RPMI7951 (cell line): ENCODE data around the gene SLC9A3. TPM values are rescaled to one million over a fixed set of nuclear protein-coding genes. Genes with fewer than 3 reads are reported as not detected.
"Not testable (repeated sequence)": the region's sequence is repeated elsewhere in the genome, so short reads cannot be mapped to it uniquely, and the experiment has no call there.

ENCODE experiments used
- DNase-seq: peaks from one replicate; pipeline ENCODE4 v3.0.0-alpha.2; 2012; ENCODE audit warnings: low read depth
- total RNA-seq: library from RNA; depleted of rRNA; stranded (reverse); fragments of >200 nt; shearing (Covaris generic); gene quantifications from 2 replicates; pipeline ENCODE4 v1.2.3, GENCODE V29; 2014; rRNA removed

Gene SLC9A3
- 0.84 and 0.88 TPM in 2 replicates for total RNA-seq

DNA sequence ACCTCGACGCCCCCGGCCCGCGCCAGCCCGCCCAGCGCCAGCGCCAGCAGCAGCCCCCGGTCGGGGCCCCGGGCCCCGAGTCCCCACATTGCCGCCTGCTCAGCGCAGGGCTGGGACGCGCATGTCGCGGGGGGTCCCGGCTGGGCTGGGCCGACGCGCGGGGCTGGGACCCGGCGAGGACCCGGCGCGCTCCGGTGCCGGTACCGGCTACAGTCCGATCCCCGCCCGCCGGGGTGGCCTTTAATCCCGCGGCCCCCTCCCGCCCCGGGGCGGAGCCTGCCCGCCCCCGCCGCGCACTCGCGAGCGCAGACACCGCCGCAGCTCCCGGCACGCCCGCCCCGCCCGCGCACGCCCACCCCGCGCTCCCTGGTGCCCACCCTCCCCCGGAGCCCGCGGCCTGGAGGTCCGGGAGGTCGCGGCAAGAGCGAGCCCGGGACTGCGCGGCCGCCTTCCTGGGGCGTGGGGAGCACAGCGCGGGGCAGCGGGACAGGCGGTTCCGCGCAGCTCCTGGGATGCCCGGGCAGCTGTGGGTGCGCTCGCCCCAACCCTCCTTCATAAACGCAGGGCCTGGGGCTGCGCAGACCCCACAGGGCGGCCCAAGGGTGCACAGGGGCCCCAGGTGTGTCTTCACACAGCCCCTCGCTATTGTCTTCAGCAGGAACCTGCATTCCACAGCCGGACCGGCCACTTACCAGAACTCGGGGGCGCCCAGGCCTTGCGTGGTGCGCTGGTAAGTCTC lies at the start of gene SLC9A3:
SLC9A3 (minus strand) TSS at position 216 of the 739 bp plus-strand sequence.
- no peak for DNase-seq

DNA sequence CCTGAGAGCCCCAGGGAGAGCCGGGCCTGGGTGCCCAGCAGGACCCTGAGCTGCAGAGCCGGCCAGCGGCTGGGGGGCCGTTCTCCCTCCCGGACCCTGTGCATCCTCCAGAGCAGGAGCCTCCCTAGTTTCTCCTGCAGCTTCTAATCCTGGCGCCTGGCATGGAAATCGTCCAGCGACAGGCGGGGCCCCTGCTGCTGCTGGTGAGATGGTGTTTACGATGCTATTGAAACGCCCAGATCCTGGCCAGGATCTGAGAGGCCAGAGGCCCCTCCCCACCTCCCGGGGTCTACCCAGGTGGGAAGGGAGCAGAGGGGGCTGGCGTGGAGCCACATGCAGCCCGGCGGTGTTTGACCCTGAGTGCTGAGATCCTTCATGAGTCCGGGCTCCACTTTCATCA lies 49.7 kb upstream of the SLC9A3 start:
- no peak for DNase-seq

DNA sequence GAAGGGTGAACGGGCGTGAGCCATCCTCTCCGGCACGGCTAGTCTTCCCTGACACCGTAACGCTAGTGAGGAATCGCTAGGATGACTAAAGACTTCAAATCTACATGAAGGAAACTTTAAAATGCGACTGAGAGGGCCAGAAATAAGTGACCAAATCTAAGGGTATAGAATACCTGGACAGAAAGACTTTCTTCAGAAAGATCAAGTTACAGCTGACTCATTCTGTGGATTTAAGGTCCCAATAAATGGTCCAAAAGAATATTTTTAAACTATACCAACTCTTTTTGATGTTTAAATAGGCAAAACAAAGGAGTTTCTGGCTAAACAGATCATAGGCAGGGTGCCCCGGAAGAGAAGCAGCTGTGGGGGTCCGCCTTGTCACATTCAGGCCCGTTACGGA lies 49.0 kb upstream of the SLC9A3 start:
- no peak for DNase-seq

DNA sequence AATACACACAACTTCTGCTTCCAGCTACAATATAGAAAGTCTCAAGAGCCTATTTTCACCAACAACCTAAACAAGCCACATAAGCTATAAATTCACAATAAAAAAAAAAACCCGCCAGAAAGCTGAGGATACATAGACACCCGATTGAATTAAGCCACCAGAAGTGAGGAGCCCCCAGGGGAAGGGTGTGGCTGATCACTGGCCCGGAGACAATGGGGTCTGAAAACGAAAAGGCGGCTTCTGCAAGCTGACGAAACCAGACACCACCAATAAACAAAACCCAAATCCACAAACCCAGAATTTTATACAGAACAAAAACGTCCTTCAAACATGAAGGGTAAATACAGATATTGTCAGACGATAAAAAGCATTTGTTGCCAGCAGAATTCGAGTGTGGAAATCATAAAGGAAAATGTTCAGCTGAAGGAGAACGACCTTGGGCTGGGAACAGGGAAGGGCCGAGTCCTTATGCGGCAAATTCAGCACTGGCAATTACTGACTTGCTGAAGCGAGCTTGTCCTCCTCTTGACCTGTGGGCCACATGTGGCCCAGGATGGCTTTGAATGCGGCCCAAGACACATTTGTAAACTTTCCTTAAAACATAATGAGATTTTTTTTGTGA lies 48.3 kb upstream of the SLC9A3 start:
- no peak for DNase-seq

DNA sequence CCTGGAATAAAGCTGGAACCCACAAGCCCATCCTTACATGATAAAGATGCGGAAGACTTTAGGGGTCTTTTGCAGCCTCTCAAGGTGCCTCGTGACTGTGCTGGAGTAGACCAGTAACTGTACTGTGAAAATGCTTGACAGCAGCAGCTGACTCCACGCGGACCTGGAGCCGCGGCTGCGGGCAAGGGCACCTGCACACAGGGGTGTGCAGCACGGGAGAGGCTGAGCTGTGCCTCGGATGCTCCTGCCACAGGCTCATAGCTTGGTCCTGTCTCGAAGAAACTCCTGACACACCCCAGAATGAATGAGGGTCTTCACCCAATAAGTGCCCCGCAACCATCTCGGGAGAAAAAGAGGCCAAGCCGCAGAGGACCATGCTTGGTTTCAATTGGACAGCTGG lies 47.5 kb upstream of the SLC9A3 start:
- no peak for DNase-seq

DNA sequence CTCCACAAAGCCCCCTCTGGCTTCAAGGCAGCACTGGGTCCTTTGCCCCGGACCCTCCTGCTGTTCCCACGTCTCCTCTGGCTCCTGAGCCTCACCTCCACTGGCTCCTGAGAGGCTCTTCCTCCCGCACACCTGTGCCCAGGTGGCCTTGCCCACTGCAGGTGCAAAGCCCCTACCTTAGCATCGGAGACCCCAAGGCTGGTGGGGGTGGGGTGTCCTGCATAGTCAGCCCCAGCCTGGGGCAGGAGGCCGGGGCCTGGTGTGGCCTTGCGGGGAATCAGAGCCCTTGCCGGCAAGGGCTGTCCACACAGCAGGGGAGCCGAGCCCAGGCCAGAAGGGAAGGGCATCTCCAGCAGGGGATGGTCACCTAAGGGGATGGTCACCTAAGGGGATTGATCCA lies 46.6 kb upstream of the SLC9A3 start:
- DNase-seq = no peak

DNA sequence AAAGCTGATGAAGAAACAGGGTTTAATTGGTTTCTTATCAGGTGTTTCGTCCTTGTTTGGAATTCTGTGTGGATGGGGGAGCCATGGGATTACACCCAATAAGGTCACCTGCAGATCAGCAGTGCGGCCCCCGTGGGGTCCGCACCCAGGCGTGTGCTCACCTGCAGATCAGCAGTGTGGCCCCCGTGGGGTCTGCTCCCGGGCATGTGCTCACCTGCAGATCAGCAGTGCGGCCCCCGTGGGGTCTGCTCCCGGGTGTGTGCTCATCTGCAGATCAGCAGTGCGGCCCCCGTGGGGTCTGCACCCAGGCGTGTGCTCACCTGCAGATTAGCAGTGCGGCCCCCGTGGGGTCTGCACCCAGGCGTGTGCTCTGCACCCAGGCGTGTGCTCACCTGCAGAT lies 46.2 kb upstream of the SLC9A3 start:
- DNase-seq = no peak

DNA sequence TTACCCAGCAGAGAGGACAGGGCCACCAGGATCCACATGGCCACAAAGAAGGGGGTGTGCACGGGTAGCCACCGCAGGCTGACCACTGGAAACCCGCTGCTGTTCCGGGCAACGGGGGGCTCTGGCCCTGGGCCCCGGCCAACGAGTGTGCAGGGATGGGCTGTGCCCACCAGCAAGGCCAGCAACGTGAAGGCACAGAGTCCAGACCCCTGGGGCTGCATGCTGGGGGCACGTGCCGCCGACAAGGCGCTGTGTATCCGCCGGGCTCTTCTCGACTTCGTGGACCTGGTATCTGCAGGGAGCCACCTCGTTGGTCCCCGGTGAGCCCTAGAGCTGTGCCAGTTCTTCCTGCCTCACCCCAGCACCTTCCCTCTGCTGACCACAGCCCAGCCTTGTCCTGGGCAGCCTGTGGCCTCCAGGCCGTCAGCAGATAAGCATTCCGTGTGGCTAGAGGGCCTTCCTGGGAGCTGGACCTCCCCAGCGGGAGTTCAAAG lies 45.7 kb upstream of the SLC9A3 start:
- DNase-seq = no peak

DNA sequence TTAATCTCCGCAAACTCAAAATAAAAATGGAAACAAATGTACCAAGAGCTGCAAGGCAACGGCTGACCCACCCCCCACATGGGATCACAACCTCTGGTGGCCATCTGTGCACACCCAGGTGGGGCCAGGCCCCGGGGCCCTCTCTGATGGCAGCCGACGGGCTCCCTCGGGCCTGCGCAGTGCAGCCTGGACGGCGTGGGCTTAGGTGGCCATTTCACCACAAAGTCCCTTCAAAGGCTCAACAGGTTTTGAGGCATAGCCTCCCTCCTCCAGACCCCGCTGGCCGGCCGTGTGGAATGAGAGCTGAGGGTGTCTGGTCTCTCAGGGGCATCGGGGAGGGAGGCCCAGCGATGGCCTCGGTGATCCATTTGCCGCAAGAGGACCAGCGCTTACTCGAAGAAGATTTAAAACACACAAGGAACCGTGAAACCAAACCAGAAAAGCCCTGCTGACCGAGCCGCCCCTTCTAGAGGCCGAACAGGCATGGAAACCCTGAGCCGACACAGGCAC lies 45.2 kb upstream of the SLC9A3 start:
- DNase-seq = no peak

DNA sequence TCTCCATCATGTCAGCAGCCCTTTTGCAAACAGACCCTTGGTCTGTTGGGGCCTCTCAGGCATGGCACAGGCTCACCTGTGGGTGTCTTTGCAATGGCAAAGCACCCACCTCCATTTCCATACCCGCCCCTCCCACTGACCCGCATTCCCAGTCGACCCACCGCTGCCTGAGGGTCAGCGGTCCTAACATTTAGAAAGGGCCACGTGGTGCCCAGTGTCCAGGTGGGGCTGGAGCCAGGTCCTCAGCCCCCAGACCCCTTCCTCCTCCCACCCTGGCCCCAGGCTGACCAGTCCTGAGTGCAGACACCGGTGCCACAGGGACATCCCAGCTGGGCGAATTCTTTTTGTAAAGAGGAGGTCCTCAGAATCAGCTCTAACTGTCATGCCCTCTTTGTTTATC lies 44.6 kb upstream of the SLC9A3 start:
- DNase-seq = no peak

DNA sequence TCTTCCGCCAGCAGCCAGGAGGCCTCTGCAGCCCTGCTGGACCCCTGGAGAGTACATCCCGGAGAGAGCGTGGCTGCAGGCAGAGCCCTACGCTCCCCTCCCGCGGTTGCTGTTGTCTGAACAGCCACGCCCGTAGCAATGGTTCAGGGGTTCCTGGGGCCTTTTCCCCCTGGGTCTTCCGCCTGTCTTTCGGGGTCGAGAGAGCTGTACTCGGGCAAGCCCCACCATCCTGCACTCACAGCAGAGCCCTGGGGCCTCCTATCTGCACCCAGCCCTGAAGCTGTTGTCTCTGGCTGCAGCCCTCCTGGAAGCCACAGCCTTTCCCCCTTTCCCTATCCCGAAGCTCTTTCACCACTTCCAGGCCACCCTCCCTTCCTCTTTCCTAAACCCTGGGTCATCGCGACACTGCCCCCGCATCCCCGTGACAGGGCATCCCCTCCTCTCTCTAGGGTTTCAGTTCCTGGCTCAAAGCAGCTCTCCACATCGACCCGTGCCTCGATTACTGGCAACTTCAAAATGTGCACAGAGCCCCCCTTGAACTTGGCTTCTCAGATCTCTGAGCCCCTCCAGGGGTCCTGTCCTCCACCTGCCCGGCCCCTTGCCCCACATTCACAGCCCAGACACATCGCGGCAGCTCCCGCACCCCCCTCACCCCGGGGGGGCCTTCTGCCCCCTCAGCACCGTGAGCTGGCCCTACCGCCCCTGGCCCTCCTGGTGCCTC lies 44.0 kb upstream of the SLC9A3 start:
- no peak for DNase-seq

DNA sequence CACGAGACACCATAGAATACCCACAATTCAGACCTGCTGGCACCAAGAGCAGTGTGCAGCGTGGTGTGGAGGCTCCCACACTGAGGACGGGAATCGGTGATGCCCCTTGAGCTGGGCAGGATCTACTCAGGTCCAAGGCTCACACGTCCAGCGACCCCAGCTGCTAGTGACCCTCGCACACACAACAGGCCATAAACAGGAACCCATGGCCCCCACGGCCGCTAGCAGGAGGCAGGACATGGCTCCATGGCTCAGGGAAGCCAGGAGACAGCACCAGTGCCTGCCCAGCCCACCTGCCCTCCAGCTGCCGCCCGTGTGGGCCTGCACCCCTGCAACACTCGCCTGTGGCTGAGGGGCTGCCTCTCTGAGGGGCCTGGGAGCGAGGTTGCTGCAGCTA lies 43.4 kb upstream of the SLC9A3 start:
- DNase-seq = no peak

DNA sequence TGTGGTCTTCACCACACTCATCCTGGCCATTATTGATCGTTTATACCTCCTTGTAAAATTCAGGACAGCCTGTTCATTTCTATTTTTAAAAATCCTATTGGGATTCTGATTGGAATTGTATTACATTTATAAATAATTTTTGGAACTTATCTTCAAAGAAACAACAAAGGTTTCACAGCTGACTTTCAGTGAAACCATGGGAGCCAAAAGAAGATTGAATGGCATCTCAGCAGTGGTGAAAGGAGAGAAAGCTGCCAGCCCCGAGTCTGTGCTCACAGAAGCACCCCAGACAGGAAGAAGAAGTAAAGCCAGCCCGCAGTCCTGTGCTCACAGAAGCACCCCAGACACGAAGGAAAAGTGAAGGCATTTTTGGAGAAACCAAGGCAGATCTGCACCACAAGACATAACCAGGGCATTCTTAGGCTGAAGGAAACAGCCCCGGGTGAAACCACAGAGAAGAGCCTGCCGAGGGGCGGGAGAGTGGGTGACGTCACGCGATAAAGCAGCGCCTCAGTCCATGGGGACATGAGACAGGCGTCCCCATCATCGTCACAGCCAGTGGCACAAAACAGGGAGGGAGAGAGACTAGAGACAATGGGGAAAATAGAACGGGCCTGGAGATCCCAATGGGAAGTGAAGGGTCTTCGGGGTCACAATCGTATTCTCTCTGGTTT lies 42.5 kb upstream of the SLC9A3 start:
- no peak for DNase-seq

DNA sequence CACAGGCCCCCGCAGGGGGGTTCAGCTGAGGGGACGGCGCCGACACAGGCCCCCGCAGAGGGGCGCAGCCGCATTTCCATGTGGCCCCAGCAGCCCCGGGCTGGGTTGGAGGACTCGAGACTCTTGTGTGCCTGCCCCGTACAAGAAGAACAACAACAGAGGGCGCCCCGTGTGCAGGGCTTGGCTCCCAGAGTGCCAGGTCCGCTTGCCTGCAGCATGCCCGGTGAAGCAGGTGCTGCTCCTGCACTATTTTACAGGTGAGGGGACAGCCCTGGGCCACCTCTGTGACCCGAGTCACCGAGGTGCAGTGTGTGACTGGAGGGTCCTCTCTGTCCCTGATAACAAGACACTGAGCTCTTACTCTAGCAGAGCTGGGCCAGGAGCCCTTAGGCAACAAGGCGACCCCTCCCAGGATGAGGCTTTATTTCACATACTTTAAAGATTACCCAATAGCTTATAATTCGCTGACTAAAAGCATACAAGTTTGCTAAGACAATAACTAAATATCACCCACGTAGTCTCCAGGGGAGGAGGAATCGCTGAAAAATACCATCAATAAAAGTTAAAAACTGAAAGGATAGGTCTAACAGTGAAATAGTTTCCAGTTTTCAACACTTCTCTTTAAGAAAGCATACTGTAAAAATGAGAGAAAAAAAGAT lies 41.7 kb upstream of the SLC9A3 start:
- DNase-seq = no peak

DNA sequence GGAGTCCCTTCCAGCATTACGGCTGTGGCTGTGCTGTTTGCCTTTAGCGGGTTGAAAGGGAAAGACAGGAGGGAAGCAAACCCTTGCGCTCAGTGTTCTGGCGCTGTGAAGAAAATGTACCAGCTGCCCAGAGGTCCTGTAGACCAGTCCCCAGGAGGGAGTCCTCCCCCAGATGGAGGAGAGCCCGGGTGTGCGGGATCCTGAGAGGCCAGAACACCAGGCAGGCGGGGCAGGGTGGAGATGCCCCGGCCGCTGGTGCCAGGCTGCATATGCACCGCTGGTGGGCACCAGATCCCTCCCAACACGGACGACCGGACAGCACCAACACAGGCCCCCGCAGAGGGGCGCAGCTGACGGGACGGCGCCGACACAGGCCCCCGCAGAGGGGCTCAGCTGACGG lies 37.2 kb upstream of the SLC9A3 start:
- no peak for DNase-seq

DNA sequence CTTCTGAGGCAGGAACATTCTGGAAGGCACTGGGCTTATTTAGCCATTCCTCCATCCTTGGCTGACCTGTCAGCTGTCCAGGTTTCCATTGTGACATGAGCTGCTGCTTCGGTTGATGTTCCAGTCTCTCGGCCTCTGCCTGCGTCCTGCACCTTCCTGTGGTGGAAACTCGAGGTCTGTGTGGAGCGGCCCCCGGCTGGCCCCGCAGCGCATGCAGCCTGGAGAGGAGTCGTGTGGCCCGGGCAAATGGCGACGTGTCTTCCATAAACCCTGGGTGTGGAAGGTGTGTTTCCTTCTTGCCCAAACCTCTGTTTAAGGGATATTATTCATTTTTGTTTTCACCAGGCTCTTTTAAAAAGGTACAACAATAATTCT lies 36.5 kb upstream of the SLC9A3 start:
- DNase-seq = no peak

DNA sequence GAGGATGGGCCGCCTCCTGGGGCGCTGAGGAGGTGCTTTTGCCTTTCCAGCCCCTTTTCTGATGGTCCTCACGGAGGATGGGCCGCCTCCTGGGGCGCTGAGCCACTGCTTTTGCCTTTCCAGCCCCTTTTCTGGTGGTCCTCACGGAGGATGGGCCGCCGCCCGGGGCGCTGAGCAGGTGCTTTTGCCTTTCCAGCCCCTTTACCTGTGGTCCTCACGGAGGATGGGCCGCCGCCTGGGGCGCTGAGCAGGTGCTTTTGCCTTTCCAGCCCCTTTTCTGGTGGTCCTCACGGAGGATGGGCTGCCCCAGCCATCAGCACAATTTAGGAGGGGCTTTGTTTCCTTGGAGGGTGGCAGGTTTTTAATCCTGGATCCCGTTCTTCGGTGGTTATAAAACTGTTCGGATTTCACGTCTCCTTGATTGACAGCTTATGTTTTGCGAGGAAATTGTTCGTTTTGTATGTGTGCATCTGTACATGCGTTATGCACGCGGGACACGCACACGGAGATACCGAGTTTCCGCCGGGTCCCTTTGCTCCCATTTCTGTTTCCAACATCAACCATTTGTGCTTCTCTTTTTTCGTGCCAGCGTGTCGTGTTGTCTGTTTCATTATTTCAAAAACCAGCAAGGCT lies 34.7 kb upstream of the SLC9A3 start:
- DNase-seq = no peak

DNA sequence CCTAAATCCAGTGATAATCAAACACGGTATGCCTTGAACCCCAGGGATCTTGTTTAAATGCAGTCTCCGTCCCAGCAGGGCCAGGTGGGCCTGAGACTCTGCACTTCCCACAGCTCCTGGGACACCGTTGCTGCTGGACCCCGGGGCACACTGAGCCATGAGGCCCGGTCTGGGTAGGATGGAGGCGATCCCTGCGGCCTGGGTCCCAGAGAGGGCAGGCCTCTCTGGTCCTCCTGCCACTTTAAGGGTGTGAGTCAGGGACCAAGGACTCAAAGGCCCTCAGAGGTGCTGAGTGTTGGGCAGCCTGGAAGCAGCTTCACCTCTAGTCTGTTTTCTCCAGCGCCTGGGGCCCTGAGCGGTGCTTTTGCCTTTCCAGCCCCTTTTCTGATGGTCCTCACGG lies 34.1 kb upstream of the SLC9A3 start:
- no peak for DNase-seq

DNA sequence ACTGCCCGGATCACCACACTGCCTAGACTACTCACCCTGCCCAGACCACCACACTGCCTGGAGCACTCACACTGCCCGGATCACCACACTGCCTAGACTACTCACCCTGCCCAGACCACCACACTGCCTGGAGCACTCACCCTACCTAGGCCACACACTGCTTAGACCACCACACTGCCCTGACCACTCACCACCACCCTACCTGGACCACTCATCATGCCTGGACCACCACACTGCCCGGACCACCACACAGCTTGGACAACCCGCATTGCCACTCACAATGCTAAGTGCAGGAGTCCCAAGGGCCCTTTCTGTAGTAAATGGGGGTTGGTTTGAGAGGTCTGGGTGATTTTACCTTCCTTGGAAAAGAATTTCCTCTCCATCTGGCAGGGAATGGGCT lies 33.7 kb upstream of the SLC9A3 start:
- DNase-seq = not testable (repeated sequence)

DNA sequence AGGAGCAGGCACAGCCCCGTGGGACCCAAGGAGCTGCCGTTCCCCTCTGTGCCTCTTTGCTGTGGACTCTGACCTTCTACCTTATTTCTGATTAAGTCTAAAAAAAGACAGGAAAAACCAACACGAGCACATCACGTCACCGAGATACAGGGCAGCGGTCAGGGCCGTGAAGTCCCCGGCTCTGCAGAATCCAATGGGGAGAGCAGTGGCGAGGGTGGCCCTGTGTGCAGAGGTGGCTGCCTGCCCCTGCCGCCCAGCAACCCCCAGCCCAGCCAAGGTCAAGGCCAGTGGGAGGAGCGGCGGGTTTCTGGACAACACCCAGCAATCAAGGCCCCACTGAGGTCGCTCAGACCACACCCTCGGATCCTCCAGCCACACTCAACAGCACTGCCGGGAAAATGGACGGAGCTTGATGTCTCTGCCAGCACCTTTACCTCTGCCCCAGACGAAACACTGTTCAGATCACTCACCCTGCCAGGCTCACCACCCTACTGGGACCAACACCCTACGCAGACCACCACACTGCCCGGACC lies 32.7 kb upstream of the SLC9A3 start:
- no peak for DNase-seq
